OCI-LY1 (cell line): Measurements from ENCODE around the gene NDUFA7.

Experiments
- EZH2 ChIP-seq: fragments of 200-600 bp; sonication (generic), shearing (Covaris generic); IDR thresholded peaks from 2 replicates; pipeline ENCODE4 v1.8.0; 2017; ENCODE audit warnings: borderline replicate concordance, mixed run types, mild to moderate bottlenecking, antibody characterized with exemption, low read length, moderate library complexity, mixed read lengths
- TF ChIP-seq, protein P1 (sequence below): fragments of 200-600 bp; sonication (generic), shearing (Covaris generic); IDR thresholded peaks from 2 replicates; pipeline ENCODE4 v1.5.1; 2017; ENCODE audit warnings: mild to moderate bottlenecking, antibody characterized with exemption, low read length, moderate library complexity, mixed read lengths

DNA sequence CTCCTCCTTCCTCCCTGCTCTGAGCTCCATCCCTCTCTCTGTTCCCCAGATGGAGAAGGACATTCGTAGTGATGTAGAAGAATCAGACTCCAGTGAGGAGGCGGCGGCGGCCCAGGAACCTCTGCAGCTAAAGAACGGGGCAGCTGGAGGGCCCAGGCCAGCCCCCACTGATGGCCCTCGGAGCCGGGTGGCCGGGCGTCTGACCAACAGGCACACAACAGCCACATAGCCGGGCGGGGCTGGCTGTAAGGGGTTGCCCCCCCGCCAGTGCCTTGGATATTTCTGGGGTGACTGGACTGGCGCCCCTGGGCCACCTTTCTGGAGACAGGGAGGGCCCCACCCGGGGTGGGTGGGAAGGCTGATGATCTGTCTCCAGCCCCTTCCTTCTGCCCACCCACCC is 59.3 kb downstream of the NDUFA7 start:
- TF ChIP-seq, protein P1, sequence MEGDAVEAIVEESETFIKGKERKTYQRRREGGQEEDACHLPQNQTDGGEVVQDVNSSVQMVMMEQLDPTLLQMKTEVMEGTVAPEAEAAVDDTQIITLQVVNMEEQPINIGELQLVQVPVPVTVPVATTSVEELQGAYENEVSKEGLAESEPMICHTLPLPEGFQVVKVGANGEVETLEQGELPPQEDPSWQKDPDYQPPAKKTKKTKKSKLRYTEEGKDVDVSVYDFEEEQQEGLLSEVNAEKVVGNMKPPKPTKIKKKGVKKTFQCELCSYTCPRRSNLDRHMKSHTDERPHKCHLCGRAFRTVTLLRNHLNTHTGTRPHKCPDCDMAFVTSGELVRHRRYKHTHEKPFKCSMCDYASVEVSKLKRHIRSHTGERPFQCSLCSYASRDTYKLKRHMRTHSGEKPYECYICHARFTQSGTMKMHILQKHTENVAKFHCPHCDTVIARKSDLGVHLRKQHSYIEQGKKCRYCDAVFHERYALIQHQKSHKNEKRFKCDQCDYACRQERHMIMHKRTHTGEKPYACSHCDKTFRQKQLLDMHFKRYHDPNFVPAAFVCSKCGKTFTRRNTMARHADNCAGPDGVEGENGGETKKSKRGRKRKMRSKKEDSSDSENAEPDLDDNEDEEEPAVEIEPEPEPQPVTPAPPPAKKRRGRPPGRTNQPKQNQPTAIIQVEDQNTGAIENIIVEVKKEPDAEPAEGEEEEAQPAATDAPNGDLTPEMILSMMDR = no peak
- no peak for TF ChIP-seq EZH2
